ENCODE measurements around the gene LIF.

- no peak for TF ChIP-seq NR3C1 (IDR thresholded peaks at IDR 0.05)
- no peak for TF ChIP-seq RAD21 (conservative IDR thresholded peaks at IDR 0.05 in 1 of 2, IDR thresholded peaks at IDR 0.05 in 1 of 2)
Measured at GRCh38 chr22:30283342-30283741, 36.8 kb upstream of the LIF start.

Measured in A549 (cell line).